ENCODE data around the gene SRSF10.

GRCh38 chr1:23925279-23925678, 54.8 kb downstream of the SRSF10 start:
- TF ChIP-seq CTCF (conservative IDR thresholded peaks at IDR 0.05 in 1 of 2, IDR thresholded peaks at IDR 0.05 in 1 of 2; ENCODE audit: low read depth in 1 of 2, low read length in 2 of 2) (no peak), EZH2 (IDR thresholded peaks at IDR 0.05; ENCODE audit: low read length, missing control alignments) (no peak)

Measured in fibroblast of lung (primary cell).